ENCODE results near the gene ZDHHC14.

The ZDHHC14 gene

GRCh38 chr6:157638779-157639178 lies 257.8 kb downstream of the ZDHHC14 start:
- no peak for TF ChIP-seq CTCF (IDR thresholded peaks at IDR 0.05; ENCODE audit: low read depth, low read length)

GRCh38 chr6:157640746-157641451 lies 259.9 kb downstream of the ZDHHC14 start:
- H3K4me3 ChIP-seq (ENCODE audit: low read depth, low read length), result no peak overlapping the region
- TF ChIP-seq CTCF (IDR thresholded peaks at IDR 0.05; ENCODE audit: low read depth, low read length), result no peak

More at GRCh38 chr6:157638779-157639178, 257.8 kb downstream of the ZDHHC14 start:
- no peak overlapping the region for H3K4me3 ChIP-seq (ENCODE audit: low read depth, low read length)

GRCh38 chr6:157641837-157642236 lies 260.8 kb downstream of the ZDHHC14 start:
- H3K4me3 ChIP-seq (ENCODE audit: low read depth, low read length), result no peak overlapping the region
- no peak for TF ChIP-seq CTCF (IDR thresholded peaks at IDR 0.05; ENCODE audit: low read depth, low read length)

GRCh38 chr6:157642736-157643135 lies 261.7 kb downstream of the ZDHHC14 start:
- no peak overlapping the region for H3K4me3 ChIP-seq (ENCODE audit: low read depth, low read length)
- TF ChIP-seq CTCF (IDR thresholded peaks at IDR 0.05; ENCODE audit: low read depth, low read length), result no peak

- no peak for TF ChIP-seq CTCF (IDR thresholded peaks at IDR 0.05; ENCODE audit: low read depth, low read length)
- no peak overlapping the region for H3K4me3 ChIP-seq (ENCODE audit: low read depth, low read length)
These were observed 263.2 kb downstream of the ZDHHC14 start for GRCh38 chr6:157644043-157644810.

GRCh38 chr6:157645201-157645795 lies 264.3 kb downstream of the ZDHHC14 start:
- no peak overlapping the region for H3K4me3 ChIP-seq (ENCODE audit: low read depth, low read length)
- no peak for TF ChIP-seq CTCF (IDR thresholded peaks at IDR 0.05; ENCODE audit: low read depth, low read length)

GRCh38 chr6:157646012-157646411 lies 265.0 kb downstream of the ZDHHC14 start:
- no peak overlapping the region for H3K4me3 ChIP-seq (ENCODE audit: low read depth, low read length)
- no peak for TF ChIP-seq CTCF (IDR thresholded peaks at IDR 0.05; ENCODE audit: low read depth, low read length)
